HepG2 (cell line): ENCODE data around the gene SND1. TPM values are rescaled to one million over a fixed set of nuclear protein-coding genes. Genes with fewer than 3 reads are reported as not detected.

Experiments
- ATAC-seq: fragments of 200-7000 bp; cut with Tn5 transposase; 3 replicates; pipeline ENCODE4 v1.9.1; 2020; ENCODE audit warnings: mild to moderate bottlenecking, moderate library complexity
- Bru-seq: library from RNA; stranded (reverse); fragments of 400-500 nt; gene quantifications from one replicate; lab custom pipeline; 2021; lab: Mats Ljungman, UMichigan
- BruChase-seq, 2 experiments: library from RNA; stranded (reverse); fragments of 400-500 nt; gene quantifications; one replicate each; lab custom pipeline; 2021; lab: Mats Ljungman, UMichigan
- BruUV-seq: library from RNA; stranded (reverse); fragments of 400-500 nt; replicated peaks from 2 replicates; lab custom pipeline; 2021; lab: Mats Ljungman, UMichigan
- CTCF ChIA-PET: fragments of 300-600 bp; formaldehyde crosslinking; extraction: SDS; loops from one replicate; lab custom pipeline; 2021; ENCODE audit warnings: low total read pairs, inconsistent platforms, low intra/inter-chr PET ratio; lab: Yijun Ruan, JAX
- POLR2A ChIA-PET: fragments of 350-600 bp; sonication (Branson Sonifier 250); formaldehyde crosslinking; loops from one replicate; lab custom pipeline; 2020; ENCODE audit warnings: antibody characterized with exemption, inconsistent platforms; lab: Yijun Ruan, JAX
- DNase-seq: peaks from one replicate; pipeline ENCODE4 v3.0.0-alpha.2; 2015; ENCODE audit warnings: low spot score
- FAIRE-seq: peaks from 3 replicates; lab custom pipeline; 2011; peaks lifted over from hg19 to GRCh38; lab: Jason Lieb, UNC
- H2AFZ ChIP-seq: one replicate; pipeline ENCODE4 v1.6.1; 2011; ENCODE audit warnings: low read length, inconsistent platforms
- H3K27ac ChIP-seq: fragments of 300-600 bp; 3 replicates; pipeline ENCODE4 v1.8.0; 2011; ENCODE audit warnings: mixed run types, mild to moderate bottlenecking, mixed read lengths, low read length, inconsistent platforms; ENCODE audit not compliant: insufficient read depth; ENCODE audit errors: extremely low read length
- H3K27me3 ChIP-seq, 2 experiments: fragments of 200-600 bp in 1 of 2; 2 replicates in 1 of 2; 3 replicates in 1 of 2; pipeline versions ENCODE4 v1.6.0 to v1.8.0; 2011; ENCODE audit warnings: low read length in 2 of 2, mild to moderate bottlenecking in 2 of 2, moderate library complexity in 2 of 2, inconsistent platforms in 1 of 2; ENCODE audit not compliant: insufficient read depth in 2 of 2, control insufficient read depth in 1 of 2
- H3K36me3 ChIP-seq, 2 experiments: fragments of 200-600 bp in 1 of 2; replicated peaks in 1 of 2; 2 replicates in 1 of 2; 3 replicates in 1 of 2; pipeline versions ENCODE4 v1.5.1 to v1.8.0; 2011; ENCODE audit warnings: low read length in 2 of 2, inconsistent platforms in 1 of 2; ENCODE audit not compliant: insufficient read depth in 2 of 2, control insufficient read depth in 1 of 2
- H3K4me1 ChIP-seq: 2 replicates; pipeline ENCODE4 v1.5.1; 2012; ENCODE audit warnings: low read length, inconsistent platforms; ENCODE audit not compliant: insufficient read depth
- H3K4me2 ChIP-seq: 2 replicates; pipeline ENCODE4 v1.6.0; 2011; ENCODE audit warnings: low read depth, low read length, inconsistent platforms
- H3K4me3 ChIP-seq, 3 experiments: fragments of 200-600 bp in 1 of 3; sonication (generic), shearing (Covaris generic) in 1 of 3; replicated peaks in 1 of 3; 2 replicates each; pipeline ENCODE4 v1.5.1; 2011 to 2016; ENCODE audit warnings: low read length in 3 of 3, inconsistent platforms in 2 of 3, low read depth in 2 of 3, mild to moderate bottlenecking in 2 of 3, control low read depth in 1 of 3, mixed read lengths in 1 of 3; ENCODE audit not compliant: insufficient read depth in 1 of 3
- H3K79me2 ChIP-seq: one replicate; pipeline ENCODE4 v1.6.1; 2011; ENCODE audit warnings: low read length, inconsistent platforms; ENCODE audit not compliant: insufficient read depth
- H3K9ac ChIP-seq: 2 replicates; pipeline ENCODE4 v1.6.0; 2011; ENCODE audit warnings: mild to moderate bottlenecking, low read depth, low read length, inconsistent platforms; ENCODE audit not compliant: insufficient read depth
- H3K9me3 ChIP-seq: 2 replicates; pipeline ENCODE4 v1.5.1; 2012; ENCODE audit warnings: mild to moderate bottlenecking, low read length
- H4K20me1 ChIP-seq: 2 replicates; pipeline ENCODE4 v1.6.0; 2011; ENCODE audit warnings: inconsistent platforms, mild to moderate bottlenecking, low read length, moderate library complexity; ENCODE audit not compliant: insufficient read depth
- AGO1 ChIP-seq: fragments of 200-400 bp; formaldehyde crosslinking; IDR thresholded peaks from 2 replicates; pipeline ENCODE4 v1.6.1; 2017; ENCODE audit warnings: mild to moderate bottlenecking, low read depth, low read length, moderate library complexity; ENCODE audit not compliant: poor library complexity, severe bottlenecking
- CHD4 ChIP-seq: fragments of 200-600 bp; sonication (generic); IDR thresholded peaks from 2 replicates; pipeline ENCODE4 v1.7.0; 2017; ENCODE audit warnings: mild to moderate bottlenecking, low read length, borderline replicate concordance
- HNF4A ChIP-seq: sonication (generic); formaldehyde crosslinking; IDR thresholded peaks from 2 replicates; pipeline ENCODE4 v1.4.0; 2020; ENCODE audit warnings: missing genetic modification reagents
- MZF1 ChIP-seq: sonication (generic); formaldehyde crosslinking; IDR thresholded peaks from 2 replicates; pipeline ENCODE4 v1.8.1; 2023; ENCODE audit warnings: mild to moderate bottlenecking, missing genetic modification reagents, borderline replicate concordance
- PAF1 ChIP-seq: IDR thresholded peaks from 2 replicates; pipeline ENCODE4 v1.6.1; 2016; ENCODE audit warnings: missing genetic modification reagents, missing compliant biosample characterization
- RFX3 ChIP-seq: IDR thresholded peaks from 2 replicates; pipeline ENCODE4 v1.6.1; 2016; ENCODE audit warnings: missing biosample characterization, missing genetic modification reagents
- YY1 ChIP-seq: IDR thresholded peaks from 2 replicates; pipeline ENCODE4 v1.6.1; 2011; ENCODE audit warnings: low read length, low read depth, moderate library complexity, mild to moderate bottlenecking; ENCODE audit not compliant: insufficient read depth, insufficient replicate concordance
- ZBTB1 ChIP-seq: sonication (generic); formaldehyde crosslinking; IDR thresholded peaks from 2 replicates; pipeline ENCODE4 v1.4.0; 2020; ENCODE audit warnings: missing genetic modification reagents, borderline replicate concordance
- ZMYM4 ChIP-seq: sonication (generic); formaldehyde crosslinking; IDR thresholded peaks from 2 replicates; pipeline ENCODE4 v1.8.1; 2023; ENCODE audit warnings: mild to moderate bottlenecking, missing genetic modification reagents
- ZNF44 ChIP-seq: sonication (generic); formaldehyde crosslinking; IDR thresholded peaks from 2 replicates; pipeline ENCODE4 v1.5.1; 2020; ENCODE audit warnings: mild to moderate bottlenecking, missing genetic modification reagents
- ZNF558 ChIP-seq: sonication (generic); formaldehyde crosslinking; IDR thresholded peaks from 2 replicates; pipeline ENCODE4 v1.9.0; 2022; ENCODE audit warnings: mild to moderate bottlenecking, missing genetic modification reagents, borderline replicate concordance
- ZNF850 ChIP-seq: sonication (generic); formaldehyde crosslinking; conservative IDR thresholded peaks from 2 replicates; pipeline ENCODE4 v1.9.0; 2021; ENCODE audit warnings: mild to moderate bottlenecking, missing genetic modification reagents
- WGBS: methylation state at CpG from one replicate; pipeline ENCODE4 v1.1.6; 2017; ENCODE audit warnings: low lambda C conversion rate; 5-methylcytosine and 5-hydroxymethylcytosine counted together
- in situ Hi-C: cut with HindIII; loops from 2 replicates; pipeline ENCODE4 v1.10.0; 2017; ENCODE audit warnings: low pct_unique_long_range_greater_than_20kb; ENCODE audit not compliant: extremely low pct_ligation_motif_present
- intact Hi-C: fragments of 100-400 bp; cut with micrococcal nuclease; formaldehyde crosslinking; loops from one replicate; pipeline ENCODE4 v1.10.0; 2022; ENCODE audit not compliant: unreplicated experiment
- long read RNA-seq, 2 experiments: library from RNA in 1 of 2; library from polyadenylated mRNA in 1 of 2; stranded (forward) in 1 of 2; unstranded in 1 of 2; transcript quantifications; one replicate each; pipeline ENCODE4 v2.0.0, GENCODE V29; 2019 to 2022
- polyA minus RNA-seq, 3 experiments: library from RNA; depleted of rRNA, polyadenylated mRNA; stranded (reverse); fragments of >200 nt; gene quantifications; 2 replicates each; pipeline ENCODE4 v1.2.3, GENCODE V29; 2011; ENCODE audit warnings: low replicate concordance in 1 of 3
- polyA plus RNA-seq, 8 experiments: library from polyadenylated mRNA; depleted of rRNA in 3 of 8; stranded (reverse) in 7 of 8; unstranded in 1 of 8; fragments of >200 nt; fragmentation: Illumina TruSeq in 4 of 8; extraction: Trizol in 4 of 8; gene quantifications; 2 replicates each; pipeline versions ENCODE4 v1.2.1 to v1.2.3, GENCODE V29; 2011 to 2016; ENCODE audit warnings: low read depth in 4 of 8, missing spikeins in 1 of 8, mixed read lengths in 1 of 8; ENCODE audit not compliant: insufficient read depth in 1 of 8
- total RNA-seq, 5 experiments: library from RNA; depleted of rRNA; stranded (reverse); fragments of >200 nt; fragmentation: Illumina TruSeq; extraction: Trizol; gene quantifications; 2 replicates each; pipeline ENCODE4 v1.2.3, GENCODE V29; 2016; ENCODE audit warnings: low read depth in 1 of 5
- TF ChIP-seq, protein P1 (sequence below): sonication (generic); formaldehyde crosslinking; IDR thresholded peaks from 2 replicates; pipeline ENCODE4 v1.4.0; 2020; ENCODE audit warnings: missing genetic modification reagents
- TF ChIP-seq, protein P2 (sequence below): sonication (generic); formaldehyde crosslinking; IDR thresholded peaks from 2 replicates; pipeline ENCODE4 v1.4.0; 2020; ENCODE audit warnings: low read depth, mild to moderate bottlenecking, missing genetic modification reagents

SND1 gene
- 170 and 182 TPM in 2 replicates for total RNA-seq (2016; rRNA removed; fragmentation: Illumina TruSeq; extraction: Trizol)
- total RNA-seq (2016; cell fraction: cytosol; rRNA removed; fragmentation: Illumina TruSeq; extraction: Trizol; ENCODE audit: low read depth) = 34.5 and 40.2 TPM in 2 replicates
- 155 and 182 TPM in 2 replicates for total RNA-seq (2016; cell fraction: insoluble cytoplasmic fraction; rRNA removed; fragmentation: Illumina TruSeq; extraction: Trizol)
- 84.3 and 94.4 TPM in 2 replicates for total RNA-seq (2016; cell fraction: membrane; rRNA removed; fragmentation: Illumina TruSeq; extraction: Trizol)
- 172 and 175 TPM in 2 replicates for total RNA-seq (2016; cell fraction: nucleus; rRNA removed; fragmentation: Illumina TruSeq; extraction: Trizol)
- polyA plus RNA-seq (2011; rRNA removed) = 110 and 126 TPM in 2 replicates
- polyA plus RNA-seq (2011; cell fraction: cytosol; rRNA removed) = 131 and 133 TPM in 2 replicates
- polyA plus RNA-seq (2011; cell fraction: nucleus; rRNA removed) = 69.2 and 72.7 TPM in 2 replicates
- polyA plus RNA-seq (2012) = 165 and 216 TPM in 2 replicates
- polyA plus RNA-seq (2016; cell fraction: cytosol; fragmentation: Illumina TruSeq; extraction: Trizol; ENCODE audit: low read depth) = 22.2 and 26.2 TPM in 2 replicates
- 124 and 140 TPM in 2 replicates for polyA plus RNA-seq (2016; cell fraction: insoluble cytoplasmic fraction; fragmentation: Illumina TruSeq; extraction: Trizol; ENCODE audit: low read depth)
- polyA plus RNA-seq (2016; cell fraction: membrane; fragmentation: Illumina TruSeq; extraction: Trizol; ENCODE audit: low read depth) = 49.9 and 61.8 TPM in 2 replicates
- polyA plus RNA-seq (2016; cell fraction: nucleus; fragmentation: Illumina TruSeq; extraction: Trizol; ENCODE audit: insufficient read depth, low read depth) = 108 TPM in 2 replicates
- 268 and 294 TPM in 2 replicates for polyA minus RNA-seq (2011; rRNA and poly(A)+ RNA removed; ENCODE audit: low replicate concordance)
- 168 and 188 TPM in 2 replicates for polyA minus RNA-seq (2011; cell fraction: cytosol; rRNA and poly(A)+ RNA removed)
- 266 and 305 TPM in 2 replicates for polyA minus RNA-seq (2011; cell fraction: nucleus; rRNA and poly(A)+ RNA removed)
- percentile 94 among the genes with signal in this experiment for Bru-seq, nascent RNA
- percentile 74 among the genes with signal in this experiment for BruChase-seq, experiment 1, labeled RNA remaining after a 6-hour chase
- BruChase-seq, experiment 2, labeled RNA remaining after a 2-hour chase = percentile 82 among the genes with signal in this experiment
- long read RNA-seq, experiment 1, transcript SND1-201 (24 exons, 3,476 nt) = major isoform, 85 of 136 reads
- long read RNA-seq, experiment 1, partial matches to known transcripts = 40 of 136 reads
- long read RNA-seq, experiment 1, other reads (novel, unspliced or antisense) = 10 of 136 reads
- long read RNA-seq, experiment 2, transcript SND1-214 (4 exons, 1,447 nt) = minor isoform, 8 of 505 reads
- long read RNA-seq, experiment 2, transcript SND1-201 (24 exons, 3,476 nt) = major isoform, 234 of 505 reads
- long read RNA-seq, experiment 2, partial matches to known transcripts = 207 of 505 reads
- long read RNA-seq, experiment 2, other reads (novel, unspliced or antisense) = 55 of 505 reads

DNA sequence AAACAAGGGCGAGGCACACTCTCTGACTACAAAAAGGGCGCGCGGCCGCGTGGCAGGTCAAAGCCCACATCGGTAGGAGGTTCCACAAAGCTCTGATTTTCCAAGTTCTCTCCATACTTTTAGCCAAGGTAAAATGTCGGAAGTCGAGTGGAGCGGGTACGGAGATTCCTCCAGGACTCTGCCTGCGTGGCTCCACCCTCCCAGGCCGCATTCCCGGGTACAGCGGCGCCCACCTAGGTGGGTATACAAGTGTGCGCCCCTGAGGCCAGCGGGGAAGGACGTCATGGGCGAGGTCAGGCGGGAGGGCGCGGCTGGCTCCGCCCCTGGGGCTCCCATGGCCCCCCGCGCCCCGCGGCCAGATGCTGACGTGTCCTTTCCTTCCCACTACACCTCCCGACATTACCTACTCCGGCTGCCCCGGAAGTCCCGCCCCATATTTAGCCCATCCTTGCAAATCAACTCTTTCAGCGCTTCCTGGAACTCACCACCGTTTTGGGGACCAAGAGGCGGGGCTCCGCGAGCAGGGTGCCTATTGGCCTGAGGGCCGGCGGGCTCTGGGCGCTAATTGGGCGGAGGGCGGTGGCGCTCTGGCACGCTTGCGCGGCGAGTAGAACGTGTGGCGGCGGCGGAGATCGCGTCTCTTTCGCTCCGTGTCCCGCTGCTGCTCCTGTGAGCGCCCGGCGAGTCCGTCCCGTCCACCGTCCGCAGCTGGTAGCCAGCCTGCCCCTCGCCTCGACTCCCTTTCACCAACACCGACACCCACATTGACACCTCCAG lies at the start of gene SND1:
Gene SND1, plus strand, starts transcription at position 639 of the 777 bp plus-strand sequence. CDS start 180 bp downstream, outside the sequence.
- ChIA-PET CTCF (no interaction called here), POLR2A (interaction anchor here (0.6 to 1.0 kb wide), 2 partner anchors 26 to 69 kb away, joined by 3 to 4 read pairs; no protein-coding TSS in a partner anchor)
- intact Hi-C loops = loop anchor here (10.0 kb wide), 2 partner anchors 67 to 257 kb away; partner anchors contain the start of genes ARF5, GCC1 and ZNF800
- H3K36me3 ChIP-seq = peaks cover 1 to 10% of the 10 kb centered on the region in 2 experiments; a peak in 2 of 5 replicates
- H3K4me1 ChIP-seq = peaks cover 64% of the 10 kb centered on the region
- H3K79me2 ChIP-seq = peaks cover 47% of the 10 kb centered on the region
- WGBS = 10% methylated on average over 31 of the region's 67 CpGs
- in situ Hi-C loops = loop anchor here (5.0 kb wide), 1 partner anchor 59 kb away; the partner anchor contains the start of gene FSCN3
- peak within 1 kb of the TSS; percentile 88 for H3K27ac ChIP-seq
- H3K9ac ChIP-seq = peak within 1 kb of the TSS; percentile 97
- no TSS peak for BruUV-seq
- peak within 1 kb of the TSS; percentile 60 for H2AFZ ChIP-seq
- peak within 1 kb of the TSS; percentile 83 for H3K4me2 ChIP-seq
- H4K20me1 ChIP-seq = peaks cover 33% of the 10 kb centered on the region
- DNase-seq (peak; percentile 99), ATAC-seq (peak; percentile 96), FAIRE-seq (no peak)
- no peaks in the 10 kb centered on the region for H3K9me3 ChIP-seq
- H3K4me3 ChIP-seq = peak within 1 kb of the TSS; percentile 86 to 98 (median 98)
- no peaks in the 10 kb centered on the region; a peak in 1 of 5 replicates for H3K27me3 ChIP-seq
- TF ChIP-seq MZF1 (CRISPR knock-in tag) (no peak), AGO1 (peak; percentile 37), ZNF850 (CRISPR knock-in tag) (no peak), HNF4A (CRISPR knock-in tag) (peak; percentile 10; the same call in 1 of the 2 replicates), CHD4 (no peak), PAF1 (CRISPR knock-in tag) (no peak), ZBTB1 (CRISPR knock-in tag) (0 out of 2 replicates have a peak, but pooled peaks have one; percentile 29), RFX3 (CRISPR knock-in tag) (no peak), ZMYM4 (CRISPR knock-in tag) (peak; percentile 94), YY1 (peak; percentile 46), ZNF44 (CRISPR knock-in tag) (0 out of 2 replicates have a peak, but pooled peaks have one; percentile 40), ZNF558 (CRISPR knock-in tag) (peak; percentile 75; the same call in 1 of the 2 replicates)
- TF ChIP-seq, protein P1, sequence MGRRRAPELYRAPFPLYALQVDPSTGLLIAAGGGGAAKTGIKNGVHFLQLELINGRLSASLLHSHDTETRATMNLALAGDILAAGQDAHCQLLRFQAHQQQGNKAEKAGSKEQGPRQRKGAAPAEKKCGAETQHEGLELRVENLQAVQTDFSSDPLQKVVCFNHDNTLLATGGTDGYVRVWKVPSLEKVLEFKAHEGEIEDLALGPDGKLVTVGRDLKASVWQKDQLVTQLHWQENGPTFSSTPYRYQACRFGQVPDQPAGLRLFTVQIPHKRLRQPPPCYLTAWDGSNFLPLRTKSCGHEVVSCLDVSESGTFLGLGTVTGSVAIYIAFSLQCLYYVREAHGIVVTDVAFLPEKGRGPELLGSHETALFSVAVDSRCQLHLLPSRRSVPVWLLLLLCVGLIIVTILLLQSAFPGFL = 0 out of 2 replicates have a peak, but pooled peaks have one; percentile 52
- TF ChIP-seq, protein P2, sequence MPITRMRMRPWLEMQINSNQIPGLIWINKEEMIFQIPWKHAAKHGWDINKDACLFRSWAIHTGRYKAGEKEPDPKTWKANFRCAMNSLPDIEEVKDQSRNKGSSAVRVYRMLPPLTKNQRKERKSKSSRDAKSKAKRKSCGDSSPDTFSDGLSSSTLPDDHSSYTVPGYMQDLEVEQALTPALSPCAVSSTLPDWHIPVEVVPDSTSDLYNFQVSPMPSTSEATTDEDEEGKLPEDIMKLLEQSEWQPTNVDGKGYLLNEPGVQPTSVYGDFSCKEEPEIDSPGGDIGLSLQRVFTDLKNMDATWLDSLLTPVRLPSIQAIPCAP (CRISPR knock-in tag) = no peak
